Liver (tissue), 3 donors: ENCODE results near the gene CDH23.

ENCODE experiments used
- ATF3 ChIP-seq: IDR thresholded peaks from 2 replicates; pipeline ENCODE4 v1.6.1; 2016; ENCODE audit warnings: antibody characterized with exemption
- GABPA ChIP-seq, 2 donors: IDR thresholded peaks in 1 of 2; conservative IDR thresholded peaks in 1 of 2; 2 replicates each; pipeline ENCODE4 v1.6.1; 2016; ENCODE audit warnings: antibody characterized with exemption in 2 of 2, mild to moderate bottlenecking in 1 of 2, moderate library complexity in 1 of 2
- JUND ChIP-seq, 2 donors: IDR thresholded peaks; 2 replicates each; pipeline ENCODE4 v1.6.1; 2016; ENCODE audit warnings: antibody characterized with exemption in 2 of 2
- RAD21 ChIP-seq, 2 donors: IDR thresholded peaks; 2 replicates each; pipeline ENCODE4 v1.6.1; 2016; ENCODE audit warnings: antibody characterized with exemption in 2 of 2, mild to moderate bottlenecking in 2 of 2
- REST ChIP-seq: IDR thresholded peaks from 2 replicates; pipeline ENCODE4 v1.6.1; 2016; ENCODE audit warnings: antibody characterized with exemption, mild to moderate bottlenecking
- SP1 ChIP-seq: IDR thresholded peaks from 2 replicates; pipeline ENCODE4 v1.6.1; 2018; ENCODE audit warnings: antibody characterized with exemption, mild to moderate bottlenecking
- YY1 ChIP-seq: IDR thresholded peaks from 2 replicates; pipeline ENCODE4 v1.6.1; 2016; ENCODE audit warnings: antibody characterized with exemption, mild to moderate bottlenecking
- TF ChIP-seq, protein P1 (sequence below): fragments of 150-350 bp; IDR thresholded peaks from 2 replicates; pipeline ENCODE4 v1.5.1; 2017; ENCODE audit warnings: improper control_type of control experiment, low read depth, low read length; ENCODE audit not compliant: missing input control
- TF ChIP-seq, protein P2 (sequence below): IDR thresholded peaks from 2 replicates; pipeline ENCODE4 v1.6.1; 2016; ENCODE audit warnings: antibody characterized with exemption
- donor health status: healthy.
- donor health status: healthy.

DNA sequence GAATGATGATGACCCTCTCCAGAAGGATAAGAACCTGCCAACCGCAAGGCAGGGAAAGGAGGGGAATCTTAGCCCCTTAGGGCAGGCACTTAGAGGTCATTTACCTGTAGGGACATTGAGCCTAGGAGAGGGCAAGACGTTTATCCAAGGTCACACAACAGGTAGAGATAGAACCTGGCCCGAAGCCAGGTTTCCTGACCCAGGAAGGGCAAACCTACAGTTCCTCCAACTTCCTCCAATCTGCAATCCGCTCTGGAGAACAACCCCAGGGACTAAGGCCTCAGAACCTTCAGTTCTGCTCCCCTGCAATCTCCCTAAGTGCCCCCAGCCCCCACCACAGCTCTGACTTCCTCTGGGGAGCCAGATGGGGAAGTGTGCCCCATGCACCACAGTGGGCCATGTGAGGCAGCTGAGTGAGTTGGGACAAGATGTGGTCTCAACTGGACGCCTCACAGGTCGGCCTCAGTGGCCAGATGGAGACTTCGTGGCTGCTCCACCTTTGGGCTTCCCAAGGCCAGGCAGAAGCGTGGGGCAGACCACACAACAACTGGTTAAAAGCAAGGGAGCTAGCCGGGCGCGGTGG lies 455.7 kb downstream of the CDH23 start:
- TF ChIP-seq REST (no peak), YY1 (no peak), GABPA (IDR thresholded peaks at IDR 0.05 in 1 of 2, conservative IDR thresholded peaks at IDR 0.05 in 1 of 2) (no peak), JUND (IDR thresholded peaks at IDR 0.05) (no peak), ATF3 (no peak), RAD21 (IDR thresholded peaks at IDR 0.05) (no peak), SP1 (no peak)
- TF ChIP-seq, protein P1, sequence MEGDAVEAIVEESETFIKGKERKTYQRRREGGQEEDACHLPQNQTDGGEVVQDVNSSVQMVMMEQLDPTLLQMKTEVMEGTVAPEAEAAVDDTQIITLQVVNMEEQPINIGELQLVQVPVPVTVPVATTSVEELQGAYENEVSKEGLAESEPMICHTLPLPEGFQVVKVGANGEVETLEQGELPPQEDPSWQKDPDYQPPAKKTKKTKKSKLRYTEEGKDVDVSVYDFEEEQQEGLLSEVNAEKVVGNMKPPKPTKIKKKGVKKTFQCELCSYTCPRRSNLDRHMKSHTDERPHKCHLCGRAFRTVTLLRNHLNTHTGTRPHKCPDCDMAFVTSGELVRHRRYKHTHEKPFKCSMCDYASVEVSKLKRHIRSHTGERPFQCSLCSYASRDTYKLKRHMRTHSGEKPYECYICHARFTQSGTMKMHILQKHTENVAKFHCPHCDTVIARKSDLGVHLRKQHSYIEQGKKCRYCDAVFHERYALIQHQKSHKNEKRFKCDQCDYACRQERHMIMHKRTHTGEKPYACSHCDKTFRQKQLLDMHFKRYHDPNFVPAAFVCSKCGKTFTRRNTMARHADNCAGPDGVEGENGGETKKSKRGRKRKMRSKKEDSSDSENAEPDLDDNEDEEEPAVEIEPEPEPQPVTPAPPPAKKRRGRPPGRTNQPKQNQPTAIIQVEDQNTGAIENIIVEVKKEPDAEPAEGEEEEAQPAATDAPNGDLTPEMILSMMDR = no peak
- TF ChIP-seq, protein P2, sequence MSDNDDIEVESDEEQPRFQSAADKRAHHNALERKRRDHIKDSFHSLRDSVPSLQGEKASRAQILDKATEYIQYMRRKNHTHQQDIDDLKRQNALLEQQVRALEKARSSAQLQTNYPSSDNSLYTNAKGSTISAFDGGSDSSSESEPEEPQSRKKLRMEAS = no peak
